ENCODE measurements around the gene NFASC. TPM values are rescaled to one million over a fixed set of nuclear protein-coding genes. Genes with fewer than 3 reads are reported as not detected.
A peak's percentile ranks its signal among the peaks of the same experiment; 100 is the strongest.

The NFASC gene
- total and polyA plus RNA-seq, 12 donors = 1.9 to 24.1 (median 9.2) TPM

GRCh38 chr1:205013683-205014367, 143.2 kb downstream of the NFASC start:
- peaks cover 0 to 12% (median 0%) of the 10 kb centered on the region in 9 donors for H3K36me3 ChIP-seq
- no peak for TF ChIP-seq CTCF (IDR thresholded peaks at IDR 0.05)
- intact Hi-C loops (cut with DNase I) = no loop called here
- DNase-seq (peak in 1 of 2 donors; percentile 42), ATAC-seq (peak in 7 of 8 donors; percentile 45 to 87 (median 73))
- H3K27ac ChIP-seq = no peak overlapping the region
- peaks cover 0 to 4% (median 0%) of the 10 kb centered on the region in 7 donors for H3K27me3 ChIP-seq
- no peak overlapping the region for H3K4me3 ChIP-seq
- H3K9me3 ChIP-seq = no peaks in the 10 kb centered on the region
- WGBS, 2 donors = 45 to 51% methylated on average over 6 of the region's 6 CpGs
- peaks cover 0 to 25% (median 14%) of the 10 kb centered on the region in 9 donors for H3K4me1 ChIP-seq

- TF ChIP-seq CTCF (IDR thresholded peaks at IDR 0.05) = no peak
- H3K9me3 ChIP-seq = no peaks in the 10 kb centered on the region
- ATAC-seq = peak in 1 of 8 donors; percentile 10
- WGBS, 2 donors = 60 to 62% methylated on average over 10 of the region's 10 CpGs
- H3K4me3 ChIP-seq = no peak overlapping the region
- peaks cover 0 to 12% (median 0%) of the 10 kb centered on the region in 9 donors for H3K36me3 ChIP-seq
- peaks cover 0 to 4% (median 0%) of the 10 kb centered on the region in 7 donors for H3K27me3 ChIP-seq
- H3K27ac ChIP-seq = no peak overlapping the region
- peaks cover 0 to 25% (median 14%) of the 10 kb centered on the region in 9 donors for H3K4me1 ChIP-seq
- DNase-seq = no peak
- intact Hi-C loops (cut with DNase I) = no loop called here
Measured at GRCh38 chr1:205014783-205015182, 144.1 kb downstream of the NFASC start.

GRCh38 chr1:205015241-205015640, 144.6 kb downstream of the NFASC start:
- Histone ChIP-seq H3K9me3 (no peaks in the 10 kb centered on the region), H3K27me3 (peaks cover 0 to 7% (median 0%) of the 10 kb centered on the region in 7 donors), H3K36me3 (peaks cover 0 to 12% (median 0%) of the 10 kb centered on the region in 9 donors), H3K4me1 (peaks cover 0 to 25% (median 14%) of the 10 kb centered on the region in 9 donors), H3K4me3 (no peak overlapping the region), H3K27ac (no peak overlapping the region)
- WGBS, 2 donors = 80 to 81% methylated on average over 9 of the region's 9 CpGs
- DNase-seq (no peak), ATAC-seq (no peak)
- TF ChIP-seq CTCF (IDR thresholded peaks at IDR 0.05) = no peak
- intact Hi-C loops (cut with DNase I) = no loop called here

- no peak for TF ChIP-seq CTCF (IDR thresholded peaks at IDR 0.05)
- H3K4me3 ChIP-seq = no peak overlapping the region
- no peak for DNase-seq
- intact Hi-C loops (cut with DNase I) = no loop called here
- no peak overlapping the region for H3K27ac ChIP-seq
- peaks cover 0 to 12% (median 0%) of the 10 kb centered on the region in 9 donors for H3K36me3 ChIP-seq
- ATAC-seq = no peak
- no peaks in the 10 kb centered on the region for H3K9me3 ChIP-seq
- H3K27me3 ChIP-seq = peaks cover 0 to 9% (median 0%) of the 10 kb centered on the region in 7 donors
- 80 to 92% methylated on average over 9 of the region's 9 CpGs for WGBS, 2 donors
- H3K4me1 ChIP-seq = peaks cover 0 to 25% (median 14%) of the 10 kb centered on the region in 9 donors
Measured at GRCh38 chr1:205016075-205016474, 145.4 kb downstream of the NFASC start.
